Measurements from ENCODE around the gene SPPL2A. TPM values are rescaled to one million over a fixed set of nuclear protein-coding genes. Genes with fewer than 3 reads are reported as not detected.

SPPL2A gene
- total and polyA plus RNA-seq, 9 of the 15 experiments (the other 6 are each of a cell fraction or from before 2014, with no cell fraction given): 9.8 to 66.1 (median 38.0) TPM

GRCh38 chr15:50687302-50687902 lies 78.1 kb downstream of the SPPL2A start:
- ATAC-seq: peak; percentile 16
- peak overlapping the region; percentile 96 for H3K4me2 ChIP-seq (ENCODE audit: insufficient read depth, low read length)
- BruUV-seq (replicated peaks): TSS peak; percentile 94
- FAIRE-seq: no peak
- peak overlapping the region; percentile 82 for H3K4me3 ChIP-seq
- H3K9me3 ChIP-seq (replicated peaks; ENCODE audit: control insufficient read depth, insufficient read depth, low read depth, low read length): no peaks in the 10 kb centered on the region
- peaks cover 6 to 26% of the 10 kb centered on the region in 2 experiments; a peak in 4 of 5 replicates for H3K4me1 ChIP-seq (replicated peaks in 1 of 2; ENCODE audit: control insufficient read depth in 2 of 2, insufficient read depth in 2 of 2, low read length in 2 of 2)
- no peaks in the 10 kb centered on the region for H3K9me1 ChIP-seq (ENCODE audit: control insufficient read depth, insufficient read depth, low read length)
- peaks cover 50% of the 10 kb centered on the region for H3K79me2 ChIP-seq (ENCODE audit: control insufficient read depth, insufficient read depth, low read length)
- in situ Hi-C loops (cut with MboI): no loop called here
- peak overlapping the region; percentile 97 for H2AFZ ChIP-seq (ENCODE audit: low read depth, low read length)
- H3K36me3 ChIP-seq (ENCODE audit: control insufficient read depth, insufficient read depth, low read length): peaks cover 26% of the 10 kb centered on the region; the same call in 2 of the 3 replicates
- no peaks in the 10 kb centered on the region for H3K27me3 ChIP-seq (ENCODE audit: control insufficient read depth in 2 of 2, insufficient read depth in 2 of 2, low read length in 2 of 2)
- POLR2A ChIA-PET: interaction anchor here (1.0 to 1.5 kb wide), 2 partner anchors 12 to 77 kb away, joined by 3 to 4 read pairs; no protein-coding TSS in a partner anchor
- intact Hi-C loops (cut with micrococcal nuclease): loop anchor here (2.0 kb wide), 1 partner anchor 77 kb away; the partner anchor contains the start of gene SPPL2A
- H3K27ac ChIP-seq (ENCODE audit: extremely low read depth, low read depth, low read length): peak overlapping the region; percentile 97
- H4K20me1 ChIP-seq (replicated peaks; ENCODE audit: control insufficient read depth, insufficient read depth, low read length): no peaks in the 10 kb centered on the region; the same call in 1 of the 2 replicates
- H3K9ac ChIP-seq (ENCODE audit: insufficient read depth in 1 of 2, low read depth in 2 of 2, low read length in 2 of 2): peak overlapping the region; percentile 87 to 98
- WGBS (ENCODE audit: insufficient coverage, low coverage, missing lambda C conversion rate): 17% methylated on average over 10 of the region's 10 CpGs
- CTCF ChIA-PET (ENCODE audit: low intra/inter-chr PET ratio): interaction anchor here (0.5 kb wide), 1 partner anchor 11 kb away, joined by 3 read pairs; no protein-coding TSS in a partner anchor
- DNase-seq (ENCODE audit: extremely low read depth in 1 of 4, low spot score in 3 of 4): no peak
- TF ChIP-seq DNMT1 (IDR thresholded peaks at IDR 0.05) (0 out of 2 replicates have a peak, but pooled peaks have one; percentile 36), SAP30 (IDR thresholded peaks at IDR 0.05; ENCODE audit: borderline replicate concordance, insufficient read depth, low read depth, low read length, poor library complexity, severe bottlenecking) (peak; percentile 0), SPI1 (IDR thresholded peaks at IDR 0.05; ENCODE audit: borderline replicate concordance, low read depth, low read length) (0 out of 2 replicates have a peak, but pooled peaks have one; percentile 10), GABPB1 (CRISPR knock-in tag; IDR thresholded peaks at IDR 0.05) (no peak), ZNF778 (CRISPR knock-in tag; IDR thresholded peaks at IDR 0.05) (no peak), HDAC1 (IDR thresholded peaks at IDR 0.05) (0 out of 4 replicates have a peak, but pooled peaks of 1 of the 2 experiments have one; percentile 9), NR2C2 (CRISPR knock-in tag; IDR thresholded peaks at IDR 0.05) (no peak), NR2C2 (tag; IDR thresholded peaks at IDR 0.05) (no peak), NR2C1 (IDR thresholded peaks at IDR 0.05) (peak; percentile 8; the same call in 1 of the 2 replicates), NR2C1 (tag; IDR thresholded peaks at IDR 0.05) (no peak), CEBPB (tag; IDR thresholded peaks at IDR 0.05) (peak; percentile 43), ZNF584 (CRISPR knock-in tag; IDR thresholded peaks at IDR 0.05; ENCODE audit: low read depth) (0 out of 2 replicates have a peak, but pooled peaks have one; percentile 31), HDAC2 (IDR thresholded peaks at IDR 0.05) (0 out of 2 replicates have a peak, but pooled peaks have one; percentile 11)
- TF ChIP-seq, protein P1, sequence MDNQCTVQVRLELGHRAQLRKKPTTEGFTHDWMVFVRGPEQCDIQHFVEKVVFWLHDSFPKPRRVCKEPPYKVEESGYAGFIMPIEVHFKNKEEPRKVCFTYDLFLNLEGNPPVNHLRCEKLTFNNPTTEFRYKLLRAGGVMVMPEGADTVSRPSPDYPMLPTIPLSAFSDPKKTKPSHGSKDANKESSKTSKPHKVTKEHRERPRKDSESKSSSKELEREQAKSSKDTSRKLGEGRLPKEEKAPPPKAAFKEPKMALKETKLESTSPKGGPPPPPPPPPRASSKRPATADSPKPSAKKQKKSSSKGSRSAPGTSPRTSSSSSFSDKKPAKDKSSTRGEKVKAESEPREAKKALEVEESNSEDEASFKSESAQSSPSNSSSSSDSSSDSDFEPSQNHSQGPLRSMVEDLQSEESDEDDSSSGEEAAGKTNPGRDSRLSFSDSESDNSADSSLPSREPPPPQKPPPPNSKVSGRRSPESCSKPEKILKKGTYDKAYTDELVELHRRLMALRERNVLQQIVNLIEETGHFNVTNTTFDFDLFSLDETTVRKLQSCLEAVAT (IDR thresholded peaks at IDR 0.05): 0 out of 4 replicates have a peak, but pooled peaks of 1 of the 2 experiments have one; percentile 3
- TF ChIP-seq, protein P2, sequence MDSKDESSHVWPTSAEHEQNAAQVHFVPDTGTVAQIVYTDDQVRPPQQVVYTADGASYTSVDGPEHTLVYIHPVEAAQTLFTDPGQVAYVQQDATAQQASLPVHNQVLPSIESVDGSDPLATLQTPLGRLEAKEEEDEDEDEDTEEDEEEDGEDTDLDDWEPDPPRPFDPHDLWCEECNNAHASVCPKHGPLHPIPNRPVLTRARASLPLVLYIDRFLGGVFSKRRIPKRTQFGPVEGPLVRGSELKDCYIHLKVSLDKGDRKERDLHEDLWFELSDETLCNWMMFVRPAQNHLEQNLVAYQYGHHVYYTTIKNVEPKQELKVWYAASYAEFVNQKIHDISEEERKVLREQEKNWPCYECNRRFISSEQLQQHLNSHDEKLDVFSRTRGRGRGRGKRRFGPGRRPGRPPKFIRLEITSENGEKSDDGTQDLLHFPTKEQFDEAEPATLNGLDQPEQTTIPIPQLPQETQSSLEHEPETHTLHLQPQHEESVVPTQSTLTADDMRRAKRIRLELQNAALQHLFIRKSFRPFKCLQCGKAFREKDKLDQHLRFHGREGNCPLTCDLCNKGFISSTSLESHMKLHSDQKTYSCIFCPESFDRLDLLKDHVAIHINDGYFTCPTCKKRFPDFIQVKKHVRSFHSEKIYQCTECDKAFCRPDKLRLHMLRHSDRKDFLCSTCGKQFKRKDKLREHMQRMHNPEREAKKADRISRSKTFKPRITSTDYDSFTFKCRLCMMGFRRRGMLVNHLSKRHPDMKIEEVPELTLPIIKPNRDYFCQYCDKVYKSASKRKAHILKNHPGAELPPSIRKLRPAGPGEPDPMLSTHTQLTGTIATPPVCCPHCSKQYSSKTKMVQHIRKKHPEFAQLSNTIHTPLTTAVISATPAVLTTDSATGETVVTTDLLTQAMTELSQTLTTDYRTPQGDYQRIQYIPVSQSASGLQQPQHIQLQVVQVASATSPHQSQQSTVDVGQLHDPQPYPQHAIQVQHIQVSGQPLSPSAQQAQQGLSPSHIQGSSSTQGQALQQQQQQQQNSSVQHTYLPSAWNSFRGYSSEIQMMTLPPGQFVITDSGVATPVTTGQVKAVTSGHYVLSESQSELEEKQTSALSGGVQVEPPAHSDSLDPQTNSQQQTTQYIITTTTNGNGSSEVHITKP (IDR thresholded peaks at IDR 0.05; ENCODE audit: partially characterized antibody): peak; percentile 61
